ENCODE results near the gene CALML4.
"Not testable (repeated sequence)": the region's sequence is repeated elsewhere in the genome, so short reads cannot be mapped to it uniquely, and the experiment has no call there.

CALML4 gene

DNA sequence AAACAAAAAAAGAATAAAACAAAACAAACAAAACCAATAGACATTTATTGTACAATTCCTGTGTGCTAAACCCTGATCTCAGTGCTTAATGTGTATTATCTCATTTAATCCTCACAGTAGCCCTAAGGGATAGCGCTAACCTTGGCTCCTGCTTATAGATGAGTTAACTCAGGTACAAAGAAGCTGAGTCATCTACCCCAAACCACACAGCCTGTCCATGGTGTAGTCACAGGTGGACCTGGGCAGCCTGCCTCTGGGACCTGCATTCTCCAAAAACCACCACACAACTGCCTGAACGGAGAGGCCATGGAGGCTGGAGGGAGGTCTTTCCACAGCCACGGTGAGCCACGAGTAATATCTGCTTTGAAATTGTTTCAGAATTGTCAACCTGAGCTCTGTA lies 29.9 kb upstream of the CALML4 start:
- Histone ChIP-seq H3K9me2 (replicated peaks; ENCODE audit: control insufficient read depth, low read length) (no peaks in the 10 kb centered on the region), H3K36me3 (ENCODE audit: control insufficient read depth, low read length) (no peaks in the 10 kb centered on the region), H3K27ac (ENCODE audit: low read depth, low read length) (no peak overlapping the region), H3K4me2 (ENCODE audit: low read length) (no peak overlapping the region), H3K4me1 (ENCODE audit: control insufficient read depth, low read length) (peaks cover 15% of the 10 kb centered on the region), H3F3A (ENCODE audit: control insufficient read depth, insufficient read depth) (no peaks in the 10 kb centered on the region), H3K9me3 (ENCODE audit: control insufficient read depth, insufficient read depth, low read length) (no peaks in the 10 kb centered on the region), H4K20me1 (ENCODE audit: control insufficient read depth, insufficient read depth, low read depth, low read length) (no peaks in the 10 kb centered on the region), H3K4me3 (ENCODE audit: low read length) (no peak overlapping the region), H3K27me3 (ENCODE audit: control insufficient read depth, low read length) (no peaks in the 10 kb centered on the region), H3K79me2 (ENCODE audit: control insufficient read depth, low read length) (no peaks in the 10 kb centered on the region)
- no peak for TF ChIP-seq EZH2phosphoT487 (IDR thresholded peaks at IDR 0.05; ENCODE audit: borderline replicate concordance, low read length)
- TF ChIP-seq, protein P1, sequence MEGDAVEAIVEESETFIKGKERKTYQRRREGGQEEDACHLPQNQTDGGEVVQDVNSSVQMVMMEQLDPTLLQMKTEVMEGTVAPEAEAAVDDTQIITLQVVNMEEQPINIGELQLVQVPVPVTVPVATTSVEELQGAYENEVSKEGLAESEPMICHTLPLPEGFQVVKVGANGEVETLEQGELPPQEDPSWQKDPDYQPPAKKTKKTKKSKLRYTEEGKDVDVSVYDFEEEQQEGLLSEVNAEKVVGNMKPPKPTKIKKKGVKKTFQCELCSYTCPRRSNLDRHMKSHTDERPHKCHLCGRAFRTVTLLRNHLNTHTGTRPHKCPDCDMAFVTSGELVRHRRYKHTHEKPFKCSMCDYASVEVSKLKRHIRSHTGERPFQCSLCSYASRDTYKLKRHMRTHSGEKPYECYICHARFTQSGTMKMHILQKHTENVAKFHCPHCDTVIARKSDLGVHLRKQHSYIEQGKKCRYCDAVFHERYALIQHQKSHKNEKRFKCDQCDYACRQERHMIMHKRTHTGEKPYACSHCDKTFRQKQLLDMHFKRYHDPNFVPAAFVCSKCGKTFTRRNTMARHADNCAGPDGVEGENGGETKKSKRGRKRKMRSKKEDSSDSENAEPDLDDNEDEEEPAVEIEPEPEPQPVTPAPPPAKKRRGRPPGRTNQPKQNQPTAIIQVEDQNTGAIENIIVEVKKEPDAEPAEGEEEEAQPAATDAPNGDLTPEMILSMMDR (IDR thresholded peaks at IDR 0.05; ENCODE audit: low read depth, low read length, poor library complexity, severe bottlenecking) = no peak

DNA sequence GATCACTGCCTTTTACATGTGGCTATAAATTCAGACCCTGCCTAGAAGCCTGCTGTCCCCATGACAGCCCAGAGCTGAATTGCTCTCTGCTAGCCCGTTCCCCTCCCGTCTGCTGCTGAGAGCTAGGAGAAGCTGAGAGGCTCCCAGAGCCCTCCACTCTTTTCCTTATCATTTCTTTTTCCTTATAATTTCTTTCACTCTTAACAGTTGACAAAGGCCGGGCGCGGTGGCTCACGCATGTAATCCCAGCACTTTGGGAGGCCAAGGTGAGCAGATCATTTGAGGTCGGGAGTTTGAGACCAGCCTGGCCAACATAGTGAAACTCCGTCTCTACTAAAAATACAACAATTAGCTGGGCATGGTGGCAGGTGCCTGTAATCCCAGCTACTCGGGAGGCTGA lies 29.4 kb upstream of the CALML4 start:
- not testable (repeated sequence) for H3K4me2 ChIP-seq (ENCODE audit: low read length); H3K27me3 ChIP-seq (ENCODE audit: control insufficient read depth, low read length); H3K9me3 ChIP-seq (ENCODE audit: control insufficient read depth, insufficient read depth, low read length); H3K9me2 ChIP-seq (replicated peaks; ENCODE audit: control insufficient read depth, low read length); H3K27ac ChIP-seq (ENCODE audit: low read depth, low read length); H4K20me1 ChIP-seq (ENCODE audit: control insufficient read depth, insufficient read depth, low read depth, low read length); H3K79me2 ChIP-seq (ENCODE audit: control insufficient read depth, low read length); H3K36me3 ChIP-seq (ENCODE audit: control insufficient read depth, low read length); H3F3A ChIP-seq (ENCODE audit: control insufficient read depth, insufficient read depth); H3K4me3 ChIP-seq (ENCODE audit: low read length)
- H3K4me1 ChIP-seq (ENCODE audit: control insufficient read depth, low read length) = peaks cover 17% of the 10 kb centered on the region

DNA sequence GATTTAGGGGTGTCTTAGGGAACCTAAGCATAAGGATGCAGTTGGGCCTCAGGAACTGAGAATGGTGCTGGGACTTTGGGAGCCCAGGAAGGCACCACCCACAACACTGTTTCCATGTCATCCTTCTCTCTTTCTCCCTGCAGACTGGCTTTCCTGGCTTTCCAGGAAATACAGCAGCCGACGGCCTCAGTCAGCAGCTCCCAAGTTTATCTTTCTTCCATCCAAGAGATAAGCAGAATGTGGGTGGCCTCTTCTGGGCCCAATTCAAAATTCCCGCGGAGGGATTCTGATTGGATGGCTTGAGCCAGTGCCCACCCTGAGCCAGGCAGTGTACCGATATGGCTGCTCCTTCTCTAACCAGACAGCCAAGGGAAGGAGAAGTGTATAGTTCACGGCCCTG lies 28.9 kb upstream of the CALML4 start:
- no peaks in the 10 kb centered on the region for H3F3A ChIP-seq (ENCODE audit: control insufficient read depth, insufficient read depth)
- H3K4me1 ChIP-seq (ENCODE audit: control insufficient read depth, low read length) = peaks cover 17% of the 10 kb centered on the region
- H3K36me3 ChIP-seq (ENCODE audit: control insufficient read depth, low read length) = no peaks in the 10 kb centered on the region; the same call in 1 of the 2 replicates
- no peaks in the 10 kb centered on the region for H3K9me2 ChIP-seq (replicated peaks; ENCODE audit: control insufficient read depth, low read length)
- H4K20me1 ChIP-seq (ENCODE audit: control insufficient read depth, insufficient read depth, low read depth, low read length) = no peaks in the 10 kb centered on the region
- H3K27me3 ChIP-seq (ENCODE audit: control insufficient read depth, low read length) = no peaks in the 10 kb centered on the region
- H3K79me2 ChIP-seq (ENCODE audit: control insufficient read depth, low read length) = peaks cover 2% of the 10 kb centered on the region
- no peak overlapping the region for H3K4me3 ChIP-seq (ENCODE audit: low read length)
- H3K4me2 ChIP-seq (ENCODE audit: low read length) = no peak overlapping the region
- TF ChIP-seq EZH2phosphoT487 (IDR thresholded peaks at IDR 0.05; ENCODE audit: borderline replicate concordance, low read length) = no peak
- TF ChIP-seq, protein P1 (IDR thresholded peaks at IDR 0.05; ENCODE audit: low read depth, low read length, poor library complexity, severe bottlenecking) = no peak
- H3K9me3 ChIP-seq (ENCODE audit: control insufficient read depth, insufficient read depth, low read length) = no peaks in the 10 kb centered on the region
- no peak overlapping the region for H3K27ac ChIP-seq (ENCODE audit: low read depth, low read length)

DNA sequence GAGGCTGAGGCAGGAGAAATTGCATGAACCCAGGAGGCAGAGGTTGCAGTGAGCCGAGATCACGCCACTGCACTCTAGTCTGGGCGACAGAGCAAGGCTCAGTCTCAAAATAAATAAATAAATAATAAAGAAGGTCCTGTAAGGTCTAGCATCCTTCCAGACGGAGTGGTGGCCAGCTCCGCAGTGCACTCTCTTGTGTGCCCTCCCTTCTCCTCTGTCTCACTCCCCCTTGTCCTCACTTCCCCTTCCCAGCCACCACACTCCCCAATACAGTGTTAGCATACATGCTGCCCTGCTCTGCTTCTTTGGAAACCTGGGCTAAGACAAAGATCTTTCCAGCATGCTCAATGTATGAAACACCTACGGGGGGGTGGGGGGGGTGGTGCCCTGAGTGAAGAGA lies 27.8 kb upstream of the CALML4 start:
- Histone ChIP-seq H3K36me3 (ENCODE audit: control insufficient read depth, low read length) (peaks cover 8% of the 10 kb centered on the region), H3K27ac (ENCODE audit: low read depth, low read length) (no peak overlapping the region), H3K27me3 (ENCODE audit: control insufficient read depth, low read length) (no peaks in the 10 kb centered on the region), H3K4me1 (ENCODE audit: control insufficient read depth, low read length) (peaks cover 24% of the 10 kb centered on the region), H3K4me3 (ENCODE audit: low read length) (no peak overlapping the region), H3F3A (ENCODE audit: control insufficient read depth, insufficient read depth) (no peaks in the 10 kb centered on the region), H3K79me2 (ENCODE audit: control insufficient read depth, low read length) (peaks cover 13% of the 10 kb centered on the region), H3K9me3 (ENCODE audit: control insufficient read depth, insufficient read depth, low read length) (no peaks in the 10 kb centered on the region), H3K9me2 (replicated peaks; ENCODE audit: control insufficient read depth, low read length) (no peaks in the 10 kb centered on the region), H3K4me2 (ENCODE audit: low read length) (no peak overlapping the region), H4K20me1 (ENCODE audit: control insufficient read depth, insufficient read depth, low read depth, low read length) (no peaks in the 10 kb centered on the region)
- TF ChIP-seq, protein P1 (IDR thresholded peaks at IDR 0.05; ENCODE audit: low read depth, low read length, poor library complexity, severe bottlenecking) = no peak
- TF ChIP-seq EZH2phosphoT487 (IDR thresholded peaks at IDR 0.05; ENCODE audit: borderline replicate concordance, low read length) = no peak

Measured in DOHH2 (cell line).